Measurements from ENCODE around the gene PEX11A. TPM values are rescaled to one million over a fixed set of nuclear protein-coding genes. Genes with fewer than 3 reads are reported as not detected.

The PEX11A gene
- total RNA-seq, 4 donors from 2014 or later: 41.4 to 80.3 (median 51.5) TPM

- TF ChIP-seq, protein P1, sequence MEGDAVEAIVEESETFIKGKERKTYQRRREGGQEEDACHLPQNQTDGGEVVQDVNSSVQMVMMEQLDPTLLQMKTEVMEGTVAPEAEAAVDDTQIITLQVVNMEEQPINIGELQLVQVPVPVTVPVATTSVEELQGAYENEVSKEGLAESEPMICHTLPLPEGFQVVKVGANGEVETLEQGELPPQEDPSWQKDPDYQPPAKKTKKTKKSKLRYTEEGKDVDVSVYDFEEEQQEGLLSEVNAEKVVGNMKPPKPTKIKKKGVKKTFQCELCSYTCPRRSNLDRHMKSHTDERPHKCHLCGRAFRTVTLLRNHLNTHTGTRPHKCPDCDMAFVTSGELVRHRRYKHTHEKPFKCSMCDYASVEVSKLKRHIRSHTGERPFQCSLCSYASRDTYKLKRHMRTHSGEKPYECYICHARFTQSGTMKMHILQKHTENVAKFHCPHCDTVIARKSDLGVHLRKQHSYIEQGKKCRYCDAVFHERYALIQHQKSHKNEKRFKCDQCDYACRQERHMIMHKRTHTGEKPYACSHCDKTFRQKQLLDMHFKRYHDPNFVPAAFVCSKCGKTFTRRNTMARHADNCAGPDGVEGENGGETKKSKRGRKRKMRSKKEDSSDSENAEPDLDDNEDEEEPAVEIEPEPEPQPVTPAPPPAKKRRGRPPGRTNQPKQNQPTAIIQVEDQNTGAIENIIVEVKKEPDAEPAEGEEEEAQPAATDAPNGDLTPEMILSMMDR (IDR thresholded peaks at IDR 0.05; ENCODE audit: low read depth): no peak
Measured at GRCh38 chr15:89654847-89655805, 35.4 kb downstream of the PEX11A start, which contains the start of gene KIF7. KIF7 (minus strand) TSS chr15:89655467; CDS start chr15:89652930, 2,537 bp downstream.

- TF ChIP-seq, protein P1 (IDR thresholded peaks at IDR 0.05; ENCODE audit: low read depth): no peak
Measured at GRCh38 chr15:89654301-89654761, 36.2 kb downstream of the PEX11A start.

DNA sequence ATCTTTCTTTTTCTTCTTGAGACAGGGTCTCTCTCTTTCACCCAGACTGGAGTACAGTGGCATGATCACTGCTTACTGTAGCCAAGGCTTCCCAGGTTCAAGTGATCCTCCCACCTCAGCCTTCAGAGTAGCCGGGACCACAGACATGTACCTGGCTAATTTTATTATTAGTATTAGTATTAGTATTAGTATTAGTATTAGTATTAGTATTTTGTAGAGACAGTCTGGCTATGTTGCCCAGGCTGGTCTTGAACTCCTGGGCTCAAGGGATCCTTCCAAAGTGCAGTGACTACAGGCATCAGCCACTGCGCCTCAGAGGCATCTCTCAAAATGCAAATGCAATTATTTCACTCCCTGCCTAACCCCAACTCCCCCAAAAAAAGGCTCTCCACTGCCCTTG, 37.0 kb downstream of the PEX11A start:
- TF ChIP-seq, protein P1 (IDR thresholded peaks at IDR 0.05; ENCODE audit: low read depth): no peak

- TF ChIP-seq, protein P1 (IDR thresholded peaks at IDR 0.05; ENCODE audit: low read depth): no peak
Measured at GRCh38 chr15:89652666-89653065, 37.9 kb downstream of the PEX11A start.

GRCh38 chr15:89652131-89652530, 38.4 kb downstream of the PEX11A start:
- TF ChIP-seq, protein P1 (IDR thresholded peaks at IDR 0.05; ENCODE audit: low read depth): no peak

DNA sequence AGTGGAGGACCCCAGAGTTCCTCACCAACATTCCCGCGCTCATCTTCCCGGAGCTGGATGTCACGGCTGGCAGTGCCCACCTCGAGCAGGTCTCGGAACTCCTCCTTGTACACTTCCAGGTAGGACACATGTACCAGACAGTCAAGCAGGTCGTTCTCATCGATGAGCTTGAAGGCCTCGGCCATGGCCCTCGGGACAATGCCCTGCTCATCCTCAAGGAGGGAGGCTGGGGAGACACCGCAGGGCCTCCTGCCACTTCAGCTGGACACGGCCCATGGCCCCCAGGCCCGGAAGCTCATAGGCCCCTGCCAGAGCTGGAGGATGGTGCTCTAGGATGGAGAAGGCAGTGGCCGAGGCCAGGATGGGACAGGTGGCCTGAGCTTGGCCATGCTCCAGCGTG, 40.8 kb downstream of the PEX11A start:
- TF ChIP-seq, protein P1 (IDR thresholded peaks at IDR 0.05; ENCODE audit: low read depth): no peak

GRCh38 chr15:89649013-89649625, 41.4 kb downstream of the PEX11A start:
- TF ChIP-seq, protein P1 (IDR thresholded peaks at IDR 0.05; ENCODE audit: low read depth): no peak

Measured in subcutaneous adipose tissue (tissue), 4 donors.